SW 1271 (cell line): ENCODE measurements around the gene STX10.
A peak's percentile ranks its signal among the peaks of the same experiment; 100 is the strongest.

Source experiments
- DNase-seq, 2 experiments: peaks; one replicate each; lab custom pipeline; 2025; lab: John Stamatoyannopoulos, UW

The STX10 gene

GRCh38 chr19:13119627-13120026 lies 30.5 kb downstream of the STX10 start:
- DNase-seq: no peak

DNA sequence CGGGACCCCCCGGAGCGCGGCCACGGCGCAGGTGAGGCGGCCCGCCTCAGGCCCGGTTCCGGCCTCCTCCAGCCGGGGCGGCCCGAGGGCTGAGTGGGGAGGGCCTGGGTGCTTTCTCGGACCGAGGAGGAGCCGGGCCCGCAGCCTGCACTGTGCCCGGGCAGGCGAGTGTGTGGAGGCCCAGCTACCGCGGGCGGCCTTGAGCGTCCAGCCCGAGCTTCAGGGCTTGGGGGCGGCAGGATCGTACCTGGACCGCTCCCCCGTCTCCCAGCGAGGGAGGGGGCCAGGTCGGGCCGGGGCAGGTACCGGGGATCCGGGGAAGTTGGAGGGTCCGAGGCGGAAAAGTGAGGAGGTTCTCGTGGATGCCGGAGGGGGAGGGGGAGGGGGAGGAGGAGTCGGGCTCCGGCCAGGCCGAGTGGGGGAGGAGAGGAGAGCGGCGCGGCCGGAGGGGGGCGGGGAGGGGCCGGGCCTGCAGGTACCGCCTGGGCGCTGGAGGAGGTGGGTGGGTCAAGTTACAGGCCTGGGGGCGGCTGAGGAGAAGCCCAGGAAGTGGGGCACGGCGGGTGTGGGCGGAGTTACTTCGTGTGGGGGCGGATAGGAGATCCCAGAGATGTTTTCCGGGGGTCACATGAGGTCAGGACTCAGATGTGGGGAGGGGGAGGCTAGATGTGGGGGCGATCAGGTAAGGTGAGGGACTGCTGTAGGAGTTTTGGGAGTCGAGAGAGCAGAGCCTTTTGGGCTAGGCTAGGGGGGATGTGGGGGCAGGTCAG lies 31.6 kb downstream of the STX10 start:
- DNase-seq: peak in 1 of 2 experiments; percentile 34

- DNase-seq: peak; percentile 51 to 81
Measured at GRCh38 chr19:13117772-13118423, 32.3 kb downstream of the STX10 start, which contains the start of gene NACC1. TSS of gene NACC1 (plus strand) at chr19:13118264. CDS start at chr19:13135208, 16,944 bp downstream.

DNA sequence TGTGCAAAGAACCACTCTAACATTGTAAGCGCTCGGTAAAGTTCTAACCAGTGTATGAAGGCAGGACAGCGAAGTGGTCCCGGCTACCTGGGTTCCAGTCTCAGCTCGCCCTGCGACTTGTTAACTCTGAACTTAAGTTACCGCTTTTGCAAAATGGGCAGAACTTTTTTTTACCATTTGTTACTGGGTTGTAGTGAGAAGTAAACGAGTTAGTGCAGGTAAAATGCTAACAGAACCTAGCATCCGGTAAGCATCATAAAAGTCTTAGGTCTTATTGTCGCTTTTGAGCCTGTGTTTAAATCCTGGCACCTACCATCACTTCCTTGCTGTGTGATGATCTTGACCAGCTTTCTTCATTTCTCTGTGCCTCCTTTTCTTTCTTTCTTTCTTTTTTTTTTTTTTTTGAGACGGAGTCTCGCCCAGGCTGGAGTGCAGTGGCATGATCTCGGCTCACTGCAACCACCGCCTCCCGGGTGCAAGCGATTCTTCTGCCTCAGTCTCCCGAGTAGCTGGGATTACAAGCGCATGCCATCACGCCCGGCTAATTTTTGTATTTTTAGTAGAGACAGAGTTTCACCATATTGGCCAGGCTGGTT lies 32.9 kb downstream of the STX10 start:
- DNase-seq: no peak

DNA sequence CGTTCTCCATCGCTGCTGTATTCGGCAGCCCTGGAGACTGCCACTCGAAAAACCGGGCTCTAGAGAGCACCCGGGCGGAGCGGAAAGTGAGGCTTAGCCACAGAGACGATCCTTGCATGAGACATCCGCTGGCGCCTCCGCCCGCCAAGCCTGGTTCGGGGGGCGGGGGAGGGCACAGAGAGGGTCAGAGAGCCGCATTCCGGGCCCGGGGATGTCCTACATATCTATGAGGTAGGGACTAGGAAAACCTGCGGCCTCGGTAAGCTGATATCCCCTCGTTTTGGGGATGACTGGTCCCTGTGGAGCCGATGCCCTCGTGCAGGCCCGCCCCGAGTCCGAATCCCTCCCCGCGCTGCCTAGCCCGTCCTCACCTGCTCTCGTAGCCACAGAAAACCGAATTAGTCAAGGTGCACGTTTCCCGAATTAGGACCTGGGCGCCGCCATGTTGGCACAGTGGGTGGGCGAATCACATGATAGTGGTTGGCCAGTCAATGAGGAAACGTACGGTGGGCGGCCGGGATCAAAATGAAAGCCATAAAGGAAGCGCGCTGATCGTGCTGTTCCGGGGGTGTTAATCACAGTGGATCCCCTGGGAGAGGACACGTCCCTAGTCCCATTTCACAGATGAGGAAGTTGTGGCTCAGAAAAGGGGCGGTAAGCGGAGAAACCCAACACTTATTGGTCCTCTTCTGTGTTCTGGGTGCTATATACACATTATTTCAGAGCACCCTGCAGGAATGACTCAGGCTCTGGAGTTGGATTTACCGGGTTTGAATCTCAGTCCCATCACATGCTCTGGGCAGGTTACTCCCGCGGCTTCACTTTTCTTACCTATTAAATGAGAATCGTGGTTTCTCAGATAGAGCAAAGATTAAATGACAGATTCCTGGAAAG lies 33.6 kb downstream of the STX10 start, which contains the start of gene TRMT1:
Gene TRMT1, minus strand, starts transcription at position 459 of the 894 bp plus-strand sequence. Its CDS starts 341 bp downstream, at position 118.
- DNase-seq: peak; percentile 74 to 92

GRCh38 chr19:13115936-13116281 lies 34.3 kb downstream of the STX10 start:
- DNase-seq: no peak

GRCh38 chr19:13112555-13112954 lies 37.6 kb downstream of the STX10 start:
- no peak for DNase-seq

DNA sequence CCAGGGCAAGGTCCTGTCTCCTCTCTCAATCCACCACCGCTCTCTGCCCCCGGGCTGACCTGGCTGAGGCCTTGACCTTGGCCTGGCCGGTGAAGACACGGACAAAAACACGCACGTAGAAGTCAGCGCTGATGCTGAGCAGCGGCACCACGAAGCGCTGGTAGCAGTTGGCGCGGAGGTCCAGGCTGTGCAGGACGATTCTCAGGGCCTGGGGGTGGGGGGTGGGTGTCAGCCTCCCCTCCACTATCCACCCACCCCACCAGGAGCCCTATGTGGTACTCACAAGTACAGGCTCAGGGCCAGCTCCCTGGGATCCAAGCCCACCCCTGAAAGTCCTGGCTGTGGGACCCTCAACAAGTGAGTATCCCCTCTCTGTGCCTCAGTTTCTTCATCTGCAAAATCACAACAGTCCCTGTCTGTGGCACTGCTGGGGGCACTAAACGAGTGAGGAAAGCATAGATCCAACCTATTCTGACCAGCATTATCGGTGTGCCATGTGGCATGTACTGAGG lies 40.0 kb downstream of the STX10 start:
- no peak for DNase-seq

DNA sequence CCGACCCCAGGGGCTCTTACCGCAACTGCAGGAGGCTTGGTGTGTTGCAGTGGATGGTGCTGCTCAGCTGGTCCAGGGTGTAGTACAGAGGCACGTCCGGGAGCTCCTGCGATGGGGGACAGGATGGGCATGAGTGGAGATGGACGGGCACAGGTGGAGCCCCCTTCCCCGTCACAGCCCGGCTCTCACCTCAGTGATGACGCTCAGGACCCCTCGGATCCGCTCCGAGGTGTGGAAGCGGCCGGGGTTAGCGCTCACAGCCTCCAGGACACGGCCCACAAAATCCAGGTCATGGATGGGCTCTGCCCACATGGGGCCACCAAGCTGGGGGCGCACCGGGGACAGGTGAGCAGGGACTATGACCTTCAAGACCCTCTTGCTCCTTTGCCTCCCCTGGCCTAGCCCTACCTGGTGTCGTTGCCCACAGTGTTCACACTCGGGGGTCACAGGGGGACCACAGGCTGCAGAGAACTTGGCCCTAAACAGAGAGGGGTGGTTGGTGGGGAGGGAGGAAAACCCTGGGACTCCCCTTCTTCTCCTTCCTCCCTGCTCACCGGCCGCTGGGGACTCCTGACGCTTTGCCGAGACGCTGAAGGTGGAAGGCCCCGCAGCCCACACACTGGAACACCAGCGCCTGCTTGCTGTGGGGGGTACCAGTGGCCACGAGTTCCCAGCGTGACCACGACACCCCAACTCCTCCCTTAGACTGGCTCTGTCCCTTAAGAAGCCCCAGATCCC lies 40.6 kb downstream of the STX10 start:
- no peak for DNase-seq

DNA sequence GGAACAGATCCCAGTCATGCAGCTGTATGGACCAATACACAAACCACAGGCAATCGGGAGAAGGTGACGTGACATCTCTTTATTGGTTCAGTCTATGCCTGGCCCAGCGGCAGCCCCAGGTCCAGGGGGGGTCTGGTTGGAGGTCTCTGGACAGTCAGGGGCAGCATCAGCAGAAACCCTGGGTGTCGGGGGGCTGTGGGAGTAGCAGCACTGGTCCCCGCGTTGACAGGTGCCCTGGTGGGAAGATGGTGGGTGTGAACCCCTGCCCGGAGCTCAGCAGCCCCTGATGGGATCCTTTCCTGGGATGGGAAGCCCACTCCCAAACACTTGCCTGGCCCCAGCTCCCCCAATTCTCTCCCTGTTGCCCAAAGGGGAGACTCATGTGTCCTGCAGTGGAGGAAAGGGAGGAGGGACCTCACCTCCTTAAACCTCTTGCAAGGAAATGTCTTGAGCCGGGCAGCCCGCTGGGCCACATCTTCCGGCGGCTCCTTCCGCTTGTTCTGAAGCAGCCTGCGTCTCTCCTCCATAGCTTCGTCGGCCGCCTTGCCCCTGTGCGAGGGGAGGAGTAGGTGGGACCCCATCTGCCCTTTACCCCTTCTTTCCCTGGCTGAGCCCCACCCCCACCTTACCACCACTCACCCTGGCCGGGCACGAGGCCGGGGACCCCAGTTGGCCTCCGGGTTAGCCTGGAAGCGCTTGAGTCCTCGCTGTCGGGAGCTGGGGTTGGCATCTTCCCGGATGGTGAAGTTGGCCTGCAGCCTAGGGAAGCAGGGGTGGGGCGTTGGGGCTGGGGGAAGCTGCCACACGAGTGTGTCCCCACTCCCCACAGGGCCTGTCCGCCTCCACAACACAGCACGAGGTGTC lies 45.1 kb downstream of the STX10 start:
- no peak for DNase-seq

DNA sequence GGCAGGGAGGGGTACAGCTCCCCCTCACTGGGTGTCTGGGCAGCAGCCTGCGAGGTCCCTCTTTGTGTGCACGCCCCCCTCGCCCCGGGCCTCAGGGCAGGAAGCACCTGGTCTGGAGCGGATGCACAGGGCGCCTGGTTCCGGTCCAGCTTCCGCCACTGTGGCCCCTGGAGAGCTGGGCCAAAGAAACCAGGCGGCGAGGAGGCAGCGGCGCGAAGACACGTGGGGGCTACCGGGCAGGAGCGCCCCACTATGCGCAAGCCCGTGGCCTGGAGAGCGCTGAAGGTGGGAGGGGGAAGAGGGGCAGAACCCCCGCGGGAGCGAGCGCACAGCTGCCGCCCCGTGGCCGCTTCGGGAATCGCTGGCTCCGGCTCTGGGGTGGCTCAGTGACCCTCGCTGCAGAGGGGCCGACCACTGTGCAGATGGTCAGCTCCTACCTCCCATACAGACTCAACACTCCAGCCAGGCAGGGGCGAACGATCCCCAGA lies 45.8 kb downstream of the STX10 start:
- no peak for DNase-seq

- DNase-seq: no peak
Measured at GRCh38 chr19:13103581-13104359, 46.4 kb downstream of the STX10 start.

DNA sequence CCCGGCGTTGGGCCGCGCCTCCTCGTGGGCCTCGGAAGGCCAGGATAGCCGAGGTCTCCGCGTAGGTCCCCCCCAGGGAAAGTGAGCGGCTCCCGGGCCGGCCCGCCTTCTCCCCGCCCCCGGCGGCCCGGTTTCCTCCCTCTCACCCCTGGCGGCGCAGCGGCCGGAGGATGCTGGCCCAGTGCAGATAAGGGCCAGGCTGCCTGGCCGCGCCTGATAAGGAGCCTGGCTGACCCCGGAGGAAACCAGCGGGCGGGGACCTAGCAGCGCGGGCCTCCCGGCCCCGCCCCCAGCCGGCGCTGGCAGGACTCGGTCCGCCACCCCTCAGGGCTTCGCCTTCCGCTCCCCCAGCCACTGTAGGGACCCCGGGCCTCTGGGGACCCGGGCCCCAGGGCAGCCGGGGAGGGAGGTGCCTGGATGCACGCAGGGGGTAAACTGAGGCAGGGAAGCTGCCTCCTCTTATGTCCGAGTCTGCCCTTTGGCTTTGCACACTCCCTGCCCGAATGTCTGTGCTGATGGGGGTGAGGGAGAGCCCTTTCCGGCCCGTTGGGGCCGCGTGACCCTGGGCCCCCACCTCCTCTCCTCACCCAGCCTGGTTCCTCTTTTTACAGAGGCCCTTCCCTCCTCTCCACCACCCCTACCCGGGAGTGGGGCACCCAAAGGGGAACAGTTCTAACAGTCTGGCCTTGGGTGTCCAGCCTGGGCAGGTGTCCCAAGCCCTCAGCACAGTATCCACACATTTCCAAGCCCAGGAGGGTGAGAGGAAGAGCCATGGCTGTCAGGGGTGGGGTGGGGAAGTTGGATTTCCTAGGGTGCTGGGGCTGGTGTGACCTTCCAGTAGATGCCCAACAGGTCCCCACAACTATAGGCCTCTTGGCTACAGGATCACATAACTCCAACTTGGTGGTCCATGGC lies 47.3 kb downstream of the STX10 start, which contains the start of gene LYL1:
Gene LYL1, minus strand, starts transcription at position 193 of the 915 bp plus-strand sequence. CDS start 1,687 bp downstream, outside the sequence.
- no peak for DNase-seq

DNA sequence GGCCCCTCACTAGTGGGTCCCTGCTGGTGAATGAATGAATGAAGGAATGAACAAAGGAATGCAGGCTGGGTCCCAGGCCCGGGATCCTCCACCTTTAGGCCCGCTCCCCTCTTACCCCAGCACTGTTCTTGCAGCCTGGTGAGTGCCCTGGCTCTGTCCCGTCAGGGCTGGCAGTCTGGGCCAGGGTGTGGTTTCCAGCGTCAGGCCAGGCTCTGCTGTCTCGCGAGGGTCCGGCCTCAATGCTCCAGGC lies 47.8 kb downstream of the STX10 start:
- DNase-seq: no peak

GRCh38 chr19:13101590-13102415 lies 48.4 kb downstream of the STX10 start:
- DNase-seq: no peak

DNA sequence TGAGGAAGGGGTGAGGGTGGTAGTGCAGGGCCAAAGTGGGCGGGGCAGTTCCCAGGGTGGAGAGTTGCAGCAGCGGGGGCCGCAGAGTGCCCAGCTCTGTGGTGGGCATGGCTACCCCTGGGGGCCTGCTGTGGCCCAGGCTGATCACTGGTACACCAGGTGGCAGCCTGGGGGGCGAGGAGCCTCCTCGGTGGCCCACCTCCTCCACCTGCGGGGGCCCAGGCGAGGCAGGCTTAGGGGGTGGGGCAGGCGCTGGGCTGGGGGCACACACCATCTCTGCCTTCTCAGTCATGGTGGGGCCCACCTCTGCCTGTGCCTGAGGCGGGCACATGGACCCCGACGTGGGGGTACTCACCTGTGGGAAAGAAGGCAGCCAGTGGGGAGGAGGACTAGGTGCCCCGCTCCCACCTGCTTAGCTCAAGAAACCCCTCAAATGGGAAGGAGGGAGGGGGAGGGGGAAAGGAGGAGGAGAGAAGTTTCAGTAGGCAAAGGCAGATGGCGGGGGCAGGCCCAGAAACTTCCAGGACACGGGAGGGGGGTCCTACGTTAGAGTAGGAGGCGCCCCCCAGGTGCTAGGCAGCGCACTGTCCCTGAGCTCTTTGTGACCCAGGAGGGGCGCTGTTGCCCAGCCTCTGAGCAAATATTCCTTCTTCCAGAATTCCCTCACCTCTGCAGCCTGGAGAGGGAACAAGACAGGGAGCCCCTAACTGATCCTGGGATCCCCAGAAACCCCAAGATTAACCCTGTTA lies 49.2 kb downstream of the STX10 start:
- DNase-seq: no peak
